T-helper 1 cell treated with Interleukin-12 subunit alpha and Interleukin-12 subunit beta and Interleukin-4 antibody, amounts not matched to agents 30 μg/mL and 1 μg/mL, for 36 hours (primary cell): ENCODE results near the gene FNDC3B.

Experiments used
- H3K27ac Mint-ChIP-seq: one replicate; pipeline ENCODE4 v1.8.0; 2021; ENCODE audit warnings: mild to moderate bottlenecking, mixed read lengths
- H3K27me3 Mint-ChIP-seq: one replicate; pipeline ENCODE4 v1.8.0; 2021; ENCODE audit warnings: low read depth, mixed read lengths
- H3K36me3 Mint-ChIP-seq: one replicate; pipeline ENCODE4 v1.8.0; 2021; ENCODE audit warnings: low read depth, mixed read lengths
- H3K4me1 Mint-ChIP-seq: one replicate; pipeline ENCODE4 v1.8.0; 2021; ENCODE audit warnings: low read depth, mixed read lengths
- H3K4me3 Mint-ChIP-seq: one replicate; pipeline ENCODE4 v1.8.0; 2021; ENCODE audit warnings: mild to moderate bottlenecking, moderate library complexity, mixed read lengths
- H3K9me3 Mint-ChIP-seq: one replicate; pipeline ENCODE4 v1.8.0; 2021; ENCODE audit warnings: mixed read lengths

Gene FNDC3B

DNA sequence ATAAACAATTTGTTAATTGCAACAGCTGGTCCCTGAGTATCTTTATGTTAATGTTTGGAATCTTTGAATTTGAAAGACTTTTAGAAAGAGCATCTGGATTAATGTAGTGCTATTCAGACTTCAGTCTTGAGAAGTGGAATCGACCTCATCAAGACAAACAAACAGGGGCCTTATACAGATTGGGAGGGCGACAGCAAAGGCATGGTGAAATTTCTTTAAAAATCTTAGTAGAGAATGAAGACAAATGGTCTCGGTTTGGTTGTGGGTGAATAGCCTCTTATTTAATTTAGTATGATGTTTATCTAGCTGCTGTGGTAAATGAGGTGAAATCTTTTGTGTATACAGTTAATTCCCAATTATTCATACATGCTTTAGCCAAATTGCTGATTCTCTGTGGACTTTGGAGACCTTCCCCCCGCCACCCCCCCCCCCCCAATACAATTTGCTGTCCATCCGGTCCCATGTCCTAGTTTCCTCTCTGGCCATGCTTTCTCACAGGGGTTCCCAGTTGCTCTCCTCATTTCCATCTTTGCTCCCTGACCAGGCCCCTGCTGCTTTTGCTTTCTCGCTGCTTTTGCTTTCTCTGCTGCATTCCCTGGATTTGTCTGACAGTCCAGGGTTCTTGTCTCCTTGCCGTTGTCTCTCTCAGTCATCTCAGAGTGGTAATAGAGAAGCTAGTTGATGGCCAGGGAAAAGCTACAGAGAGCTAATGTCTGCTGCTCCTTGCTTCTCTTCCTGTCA lies 135.3 kb downstream of the FNDC3B start:
- no peaks in the 10 kb centered on the region for H3K9me3 Mint-ChIP-seq
- peaks cover 4% of the 10 kb centered on the region for H3K4me1 Mint-ChIP-seq
- no peak overlapping the region for H3K4me3 Mint-ChIP-seq
- peaks cover 9% of the 10 kb centered on the region for H3K36me3 Mint-ChIP-seq
- no peak overlapping the region for H3K27ac Mint-ChIP-seq
- no peaks in the 10 kb centered on the region for H3K27me3 Mint-ChIP-seq

DNA sequence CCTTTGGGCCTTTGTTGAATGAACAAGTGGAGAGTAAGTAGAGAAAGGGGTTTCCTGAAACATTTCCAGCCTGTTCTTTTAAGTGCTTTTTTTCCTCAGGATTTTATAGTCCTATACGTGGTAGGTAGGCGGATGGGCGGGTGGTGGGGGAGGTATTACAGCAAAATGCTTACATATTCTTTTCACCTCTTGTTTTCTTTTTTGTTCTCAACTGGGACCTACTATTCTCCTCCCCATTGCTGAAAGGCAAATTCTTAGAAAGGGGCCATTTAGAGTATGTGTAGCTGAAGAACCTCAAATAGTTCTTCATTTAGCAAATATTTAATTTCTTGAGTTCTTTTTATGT lies 135.8 kb downstream of the FNDC3B start:
- Mint-ChIP-seq H3K4me1 (peaks cover 4% of the 10 kb centered on the region), H3K4me3 (no peak overlapping the region), H3K36me3 (peaks cover 11% of the 10 kb centered on the region), H3K27ac (no peak overlapping the region), H3K9me3 (peaks cover 3% of the 10 kb centered on the region), H3K27me3 (no peaks in the 10 kb centered on the region)

DNA sequence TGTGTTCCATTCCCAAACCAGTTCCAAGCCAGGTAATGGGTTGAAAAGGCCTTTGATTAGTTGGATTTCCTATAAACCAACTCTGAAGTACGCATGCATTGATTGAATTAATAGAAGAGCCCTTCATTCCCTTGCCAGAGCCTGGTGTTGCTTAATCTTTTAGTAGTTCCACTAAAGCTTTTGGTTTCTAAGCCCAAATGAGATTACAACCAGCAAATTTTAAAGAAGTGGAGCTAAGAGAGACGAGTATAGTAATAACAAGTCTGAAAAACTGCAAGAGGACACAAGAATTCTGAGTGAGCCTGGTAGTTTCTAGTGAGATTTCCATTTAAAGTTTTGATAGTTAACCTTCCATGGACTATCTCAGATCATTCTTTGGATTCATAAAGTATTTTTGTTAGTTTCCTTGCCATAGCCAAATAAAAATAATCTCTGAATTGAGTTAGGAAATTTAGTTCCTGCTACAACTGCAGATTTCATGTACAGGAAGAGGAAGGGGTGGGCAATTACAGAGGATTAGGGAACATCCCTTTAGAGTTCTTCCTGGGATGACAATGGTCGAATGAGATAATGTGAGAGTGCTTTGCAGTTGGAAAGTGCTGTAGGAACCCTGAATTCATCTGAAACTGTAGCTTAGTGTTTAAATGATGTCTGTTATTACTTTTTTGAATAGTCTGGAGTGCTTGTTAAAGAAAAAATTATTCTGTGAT lies 136.8 kb downstream of the FNDC3B start:
- Mint-ChIP-seq H3K27ac (no peak overlapping the region), H3K27me3 (no peaks in the 10 kb centered on the region), H3K36me3 (peaks cover 11% of the 10 kb centered on the region), H3K4me3 (no peak overlapping the region), H3K9me3 (peaks cover 3% of the 10 kb centered on the region), H3K4me1 (peaks cover 5% of the 10 kb centered on the region)

DNA sequence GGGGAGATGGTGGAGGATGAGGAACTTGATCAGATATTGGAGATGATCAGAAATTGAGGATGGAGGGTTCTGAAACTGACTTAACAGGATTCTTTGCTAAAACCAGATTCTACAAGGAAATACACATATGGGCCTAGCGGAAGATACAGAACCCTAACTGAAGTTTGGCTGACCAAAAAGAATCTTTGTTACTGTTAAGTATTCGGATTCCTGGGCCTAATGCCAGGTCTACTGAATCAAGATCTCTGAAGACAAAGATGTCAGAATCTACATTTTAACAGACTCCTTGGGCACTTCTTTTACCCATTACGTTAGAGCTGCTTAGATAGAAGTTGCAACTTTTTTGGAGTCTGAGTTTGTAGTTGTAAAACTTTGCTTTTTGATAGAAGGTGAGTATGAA lies 137.7 kb downstream of the FNDC3B start:
- H3K36me3 Mint-ChIP-seq = peaks cover 11% of the 10 kb centered on the region
- H3K27ac Mint-ChIP-seq = no peak overlapping the region
- no peaks in the 10 kb centered on the region for H3K27me3 Mint-ChIP-seq
- peaks cover 3% of the 10 kb centered on the region for H3K9me3 Mint-ChIP-seq
- H3K4me3 Mint-ChIP-seq = no peak overlapping the region
- H3K4me1 Mint-ChIP-seq = peaks cover 6% of the 10 kb centered on the region

DNA sequence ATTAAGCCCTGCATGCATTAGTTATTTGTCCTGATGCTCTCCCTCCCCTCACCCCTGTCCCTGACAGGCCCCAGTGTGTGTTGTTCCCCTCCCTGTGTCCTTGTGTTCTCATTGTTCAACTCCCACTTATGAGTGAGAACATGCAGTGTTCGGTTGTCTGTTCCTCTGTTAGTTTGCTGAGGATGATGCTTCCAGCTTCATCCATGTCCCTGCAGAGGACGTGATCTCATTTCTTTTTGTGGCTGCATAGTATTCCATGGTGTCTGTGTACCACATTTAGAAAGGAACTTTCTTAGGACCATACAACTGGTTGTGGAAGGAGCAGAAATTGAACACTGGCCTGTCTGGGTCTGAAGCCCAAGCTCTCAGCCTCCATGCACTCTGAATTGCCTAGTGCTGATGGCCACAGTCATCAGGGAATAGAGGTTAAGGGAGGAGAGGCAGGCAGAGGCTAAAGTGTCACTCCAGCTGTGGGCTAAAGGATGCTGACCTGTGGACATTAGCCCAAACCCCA lies 138.5 kb downstream of the FNDC3B start:
- Mint-ChIP-seq H3K27me3 (no peaks in the 10 kb centered on the region), H3K36me3 (peaks cover 11% of the 10 kb centered on the region), H3K4me1 (peaks cover 7% of the 10 kb centered on the region), H3K9me3 (peaks cover 3% of the 10 kb centered on the region), H3K4me3 (no peak overlapping the region), H3K27ac (no peak overlapping the region)

DNA sequence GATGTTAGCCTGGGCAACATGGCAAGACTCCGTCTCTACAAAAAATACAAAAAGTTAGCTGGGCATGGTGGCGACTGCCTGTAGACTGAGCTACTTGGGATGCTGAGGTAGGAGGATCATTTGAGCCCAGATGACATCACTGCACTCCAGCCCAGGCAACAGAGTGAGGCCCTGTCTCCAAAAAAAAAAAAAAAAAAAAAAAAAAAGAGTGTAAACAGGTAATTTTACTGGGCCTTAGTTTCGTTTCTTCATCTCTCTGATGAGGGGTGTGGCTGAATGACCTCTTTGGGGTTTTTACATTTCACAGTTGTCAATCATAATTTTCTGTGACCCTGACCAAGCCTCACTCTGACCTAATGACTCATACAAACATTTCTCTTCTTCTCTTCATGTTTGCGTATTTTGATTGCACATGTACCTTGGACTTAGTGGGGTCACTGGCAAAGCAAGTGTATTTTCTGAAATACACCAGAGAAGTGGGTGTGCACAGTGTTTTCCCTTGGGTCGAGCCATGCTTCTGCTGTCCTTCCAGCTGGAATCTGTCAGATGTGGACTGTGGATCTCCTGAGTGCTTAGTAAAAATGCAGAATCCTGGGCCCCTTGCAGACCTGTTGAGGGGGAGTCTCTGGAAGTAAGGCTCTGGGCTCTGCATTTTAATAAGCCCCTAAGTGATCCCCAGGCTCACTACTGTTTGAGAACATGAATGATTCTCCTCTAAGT lies 140.5 kb downstream of the FNDC3B start:
- H3K36me3 Mint-ChIP-seq = peaks cover 11% of the 10 kb centered on the region
- peaks cover 3% of the 10 kb centered on the region for H3K9me3 Mint-ChIP-seq
- H3K4me3 Mint-ChIP-seq = no peak overlapping the region
- H3K27ac Mint-ChIP-seq = no peak overlapping the region
- H3K4me1 Mint-ChIP-seq = peaks cover 7% of the 10 kb centered on the region
- no peaks in the 10 kb centered on the region for H3K27me3 Mint-ChIP-seq

DNA sequence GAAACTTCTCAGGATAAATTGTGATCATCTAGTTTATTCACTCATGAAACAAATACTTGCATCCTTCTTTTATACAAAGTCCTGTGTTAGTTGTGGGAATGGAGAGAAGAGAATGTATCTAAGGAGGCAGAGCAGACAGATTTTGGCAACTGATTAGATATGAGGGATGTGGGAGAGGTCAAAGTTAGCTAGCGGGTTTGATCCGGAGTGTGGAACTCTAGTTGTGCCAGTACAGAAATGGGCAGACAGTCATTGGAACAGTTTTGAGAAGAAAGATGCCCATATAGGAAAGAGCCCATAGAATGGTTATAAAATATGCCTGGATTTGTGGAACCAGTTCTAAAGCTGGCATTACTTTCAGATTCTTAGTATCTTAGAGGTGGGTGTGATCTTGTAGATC lies 141.1 kb downstream of the FNDC3B start:
- H3K36me3 Mint-ChIP-seq = peaks cover 11% of the 10 kb centered on the region
- peaks cover 7% of the 10 kb centered on the region for H3K4me1 Mint-ChIP-seq
- H3K4me3 Mint-ChIP-seq = no peak overlapping the region
- H3K9me3 Mint-ChIP-seq = peaks cover 3% of the 10 kb centered on the region
- no peak overlapping the region for H3K27ac Mint-ChIP-seq
- no peaks in the 10 kb centered on the region for H3K27me3 Mint-ChIP-seq

DNA sequence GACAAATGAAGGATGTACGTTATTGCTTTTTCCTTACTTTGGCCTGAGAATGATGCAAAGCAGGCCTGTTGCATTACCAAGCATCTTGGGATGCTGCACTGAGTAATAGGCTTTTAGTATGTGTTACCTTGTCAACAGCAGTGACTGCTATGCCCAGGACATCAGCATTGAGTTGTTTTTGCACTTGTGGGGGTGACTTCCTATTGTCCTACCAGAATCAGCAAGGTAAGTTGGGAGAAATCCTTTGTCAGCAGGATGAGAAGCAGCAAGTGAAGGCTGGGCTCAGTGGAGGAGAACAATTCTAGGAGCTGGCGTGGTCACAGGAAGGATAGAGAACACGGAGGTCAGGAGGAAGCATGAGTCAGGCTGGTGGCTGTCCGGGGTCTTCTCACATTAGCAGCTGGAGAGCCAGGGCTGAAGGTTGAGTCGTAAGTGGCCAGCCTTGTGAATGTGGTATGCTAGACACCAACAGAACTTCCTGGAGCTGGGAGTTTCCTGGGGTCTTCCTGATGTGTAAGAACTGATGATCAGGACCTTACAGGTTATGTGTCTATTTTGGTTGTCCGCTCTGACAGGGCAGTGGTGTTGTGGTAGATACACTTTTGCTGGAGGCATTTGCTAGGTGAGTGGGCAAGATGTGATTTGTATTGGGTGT lies 142.7 kb downstream of the FNDC3B start:
- Mint-ChIP-seq H3K9me3 (peaks cover 3% of the 10 kb centered on the region), H3K36me3 (peaks cover 6% of the 10 kb centered on the region), H3K4me1 (peaks cover 6% of the 10 kb centered on the region), H3K4me3 (no peak overlapping the region), H3K27me3 (no peaks in the 10 kb centered on the region), H3K27ac (no peak overlapping the region)

DNA sequence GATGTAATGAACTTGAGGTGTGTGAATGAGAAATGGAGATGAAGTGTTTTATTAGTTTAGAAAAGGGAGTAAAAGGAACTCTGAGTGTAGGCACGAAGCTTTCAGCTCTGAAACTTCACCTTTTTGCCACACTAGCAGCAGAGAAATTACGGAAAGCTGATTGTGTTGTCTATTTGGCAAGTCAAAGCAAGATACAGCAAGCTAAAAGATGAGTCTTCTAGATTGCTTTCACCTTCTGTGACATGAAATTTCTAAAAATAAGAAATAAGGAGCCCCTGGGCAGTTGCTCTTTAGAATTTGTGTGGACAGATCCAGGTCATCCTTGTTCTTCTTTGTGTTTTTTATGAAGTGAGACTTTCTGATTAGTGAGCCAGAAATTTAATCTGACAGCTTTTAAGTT lies 143.4 kb downstream of the FNDC3B start:
- Mint-ChIP-seq H3K36me3 (peaks cover 6% of the 10 kb centered on the region), H3K9me3 (peaks cover 3% of the 10 kb centered on the region), H3K4me1 (peaks cover 6% of the 10 kb centered on the region), H3K27ac (no peak overlapping the region), H3K4me3 (no peak overlapping the region), H3K27me3 (no peaks in the 10 kb centered on the region)

DNA sequence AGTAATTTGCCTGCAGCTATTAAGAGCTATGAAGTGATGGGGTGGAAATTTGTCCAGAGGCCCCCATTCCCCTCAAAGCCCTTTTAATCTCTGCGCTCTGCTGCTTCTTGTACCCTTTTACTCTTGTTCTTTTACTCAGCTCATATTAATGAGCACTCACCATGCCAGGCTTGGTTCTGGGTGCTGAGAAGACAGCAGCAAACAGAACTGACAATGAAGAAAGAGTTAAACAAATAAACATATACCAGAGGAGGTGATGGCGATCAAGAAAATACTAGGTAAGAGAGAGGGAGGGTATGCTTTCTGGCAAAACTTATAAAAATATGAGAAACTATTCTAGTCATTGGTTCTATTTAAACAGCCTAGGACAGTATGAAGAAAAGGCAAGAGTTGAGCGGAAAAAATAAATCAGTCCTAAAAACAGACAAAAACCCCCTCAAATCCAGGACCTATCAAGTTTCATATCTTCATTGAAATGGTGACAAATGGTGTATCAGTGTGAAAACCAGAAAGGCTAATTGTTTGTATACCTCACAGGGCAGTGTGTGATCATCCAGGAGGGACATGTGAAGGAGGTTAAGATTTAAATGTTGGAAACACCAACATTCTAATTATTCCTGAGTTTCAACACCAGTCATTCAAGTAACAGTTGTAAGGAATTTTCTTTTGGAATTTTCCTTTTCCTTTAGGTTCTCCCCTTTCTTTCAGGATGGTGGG lies 144.9 kb downstream of the FNDC3B start:
- Mint-ChIP-seq H3K4me1 (peaks cover 3% of the 10 kb centered on the region), H3K27me3 (no peaks in the 10 kb centered on the region), H3K27ac (no peak overlapping the region), H3K36me3 (peaks cover 2% of the 10 kb centered on the region), H3K9me3 (peaks cover 3% of the 10 kb centered on the region), H3K4me3 (no peak overlapping the region)

DNA sequence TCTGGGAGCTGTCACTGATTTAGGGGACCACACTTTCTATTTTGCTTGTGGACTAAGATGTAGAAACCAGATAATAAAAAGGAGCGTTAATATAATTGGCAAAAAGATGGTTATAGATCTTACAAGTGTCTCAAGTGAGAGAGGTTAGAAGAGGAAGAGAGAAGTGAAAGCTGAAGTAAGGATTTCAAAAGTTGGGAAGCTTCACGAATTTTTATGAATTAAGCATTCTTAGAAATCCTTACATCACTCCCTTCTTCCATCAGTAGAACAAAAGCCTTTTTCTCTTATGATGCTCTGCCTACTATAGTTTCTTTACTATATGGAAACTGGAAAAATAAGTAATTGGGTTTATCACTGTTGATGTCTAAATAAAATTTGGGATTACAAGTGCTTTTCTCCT lies 146.5 kb downstream of the FNDC3B start:
- Mint-ChIP-seq H3K27ac (no peak overlapping the region), H3K9me3 (no peaks in the 10 kb centered on the region), H3K4me1 (peaks cover 2% of the 10 kb centered on the region), H3K4me3 (no peak overlapping the region), H3K36me3 (no peaks in the 10 kb centered on the region), H3K27me3 (no peaks in the 10 kb centered on the region)

DNA sequence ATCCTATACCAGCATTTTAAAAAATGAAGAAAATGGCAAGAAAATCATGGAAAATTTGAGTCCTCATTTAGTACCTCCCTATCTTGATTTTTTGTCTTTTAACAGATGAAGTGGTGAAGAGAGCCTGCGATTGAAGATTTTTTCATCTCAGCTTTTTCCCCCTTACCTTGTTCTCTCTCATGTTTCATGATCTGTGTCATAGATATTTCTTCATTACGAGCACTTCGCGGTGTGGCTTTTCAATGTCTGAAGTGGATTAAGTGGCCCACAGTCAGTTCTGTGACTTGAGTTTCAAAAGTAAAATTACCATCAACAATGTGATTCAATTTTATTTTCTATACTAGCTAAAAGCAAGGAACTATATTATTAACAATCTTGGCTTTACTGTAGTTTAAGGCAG lies 147.2 kb downstream of the FNDC3B start:
- Mint-ChIP-seq H3K9me3 (no peaks in the 10 kb centered on the region), H3K4me1 (peaks cover 2% of the 10 kb centered on the region), H3K36me3 (no peaks in the 10 kb centered on the region), H3K27ac (no peak overlapping the region), H3K4me3 (no peak overlapping the region), H3K27me3 (no peaks in the 10 kb centered on the region)

DNA sequence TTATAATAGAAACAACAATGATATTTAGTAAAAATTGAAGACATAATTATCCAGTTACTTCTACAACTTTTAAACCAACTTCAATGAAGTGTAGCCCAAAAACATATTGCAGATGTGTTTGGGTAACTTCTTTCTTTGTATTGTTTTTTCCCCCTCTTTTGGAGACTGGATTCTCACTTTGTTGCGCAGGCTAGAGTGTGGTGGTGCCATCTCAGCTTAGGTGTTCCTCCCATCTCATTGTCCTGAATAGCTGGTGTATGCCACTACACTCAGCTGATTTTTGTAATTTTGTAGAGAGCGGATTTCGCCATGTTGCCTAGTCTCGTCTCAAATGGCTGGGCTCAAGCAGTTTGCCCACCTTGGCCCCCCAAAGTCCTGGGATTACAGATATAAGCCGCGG lies 148.1 kb downstream of the FNDC3B start:
- Mint-ChIP-seq H3K4me3 (no peak overlapping the region), H3K27ac (no peak overlapping the region), H3K4me1 (no peaks in the 10 kb centered on the region), H3K36me3 (no peaks in the 10 kb centered on the region), H3K9me3 (no peaks in the 10 kb centered on the region), H3K27me3 (no peaks in the 10 kb centered on the region)

DNA sequence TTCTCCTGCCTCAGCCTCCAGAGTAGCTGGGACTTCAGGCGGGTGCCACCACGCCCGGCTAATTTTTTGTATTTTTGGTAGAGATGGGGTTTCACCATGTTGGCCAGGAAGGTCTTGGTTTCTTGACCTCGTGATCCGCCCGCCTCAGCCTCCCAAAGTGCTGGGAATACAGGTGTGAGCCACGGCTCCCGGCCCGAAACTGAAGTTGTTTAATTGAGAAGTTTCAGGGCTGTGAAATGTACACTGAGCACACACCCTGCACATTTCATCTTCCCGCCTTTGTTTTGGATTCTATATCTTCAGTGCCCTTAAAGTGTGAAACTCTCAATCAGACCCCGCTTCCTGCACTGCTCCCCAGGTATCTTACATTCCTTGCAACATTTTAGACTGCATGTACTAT lies 149.1 kb downstream of the FNDC3B start:
- H3K4me1 Mint-ChIP-seq = peaks cover 1% of the 10 kb centered on the region
- H3K4me3 Mint-ChIP-seq = no peak overlapping the region
- no peak overlapping the region for H3K27ac Mint-ChIP-seq
- H3K36me3 Mint-ChIP-seq = no peaks in the 10 kb centered on the region
- no peaks in the 10 kb centered on the region for H3K9me3 Mint-ChIP-seq
- H3K27me3 Mint-ChIP-seq = no peaks in the 10 kb centered on the region
